Right kidney (tissue), 9 donors: ENCODE measurements around the gene RHCE.
"Not testable (repeated sequence)": the region's sequence is repeated elsewhere in the genome, so short reads cannot be mapped to it uniquely, and the experiment has no call there.

Experiments used
- DNase-seq: peaks from one replicate; pipeline ENCODE4 v3.0.0-alpha.2; 2016
- long read RNA-seq, 8 donors: transcript quantifications; one replicate each; lab custom pipeline, GENCODE V29; 2026

RHCE gene
- long read RNA-seq, donor 1: 0 reads
- long read RNA-seq, donor 2: 0 reads
- long read RNA-seq, donor 3: 0 reads
- long read RNA-seq, donor 4: 0 reads
- long read RNA-seq, donor 5: 0 reads
- long read RNA-seq, donor 6: 0 reads
- long read RNA-seq, donor 7: 0 reads
- long read RNA-seq, donor 8: 0 reads

DNA sequence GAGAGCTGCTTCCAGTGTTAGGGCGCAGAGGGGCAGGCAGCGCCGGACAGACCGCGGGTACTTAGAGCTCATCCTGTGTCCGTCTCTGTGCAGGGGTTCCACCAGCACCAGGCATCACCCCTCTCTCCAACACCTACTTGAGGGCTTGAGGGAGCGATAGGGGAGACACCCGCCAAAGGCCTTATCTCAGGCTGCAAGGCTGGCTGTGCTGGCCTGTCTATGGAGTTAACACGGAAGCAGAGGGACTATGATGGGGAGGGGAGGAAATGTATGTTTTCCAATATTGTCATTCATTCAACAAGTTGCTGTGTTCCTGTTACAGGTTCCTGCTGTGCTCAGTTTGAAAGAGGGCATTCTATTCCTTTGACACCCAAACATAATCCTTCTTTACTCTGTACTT lies at the start of gene RHCE:
Gene RHCE (minus strand): TSS at position 111 of the 400 bp plus-strand sequence. CDS start 39 bp downstream, at position 72.
- not testable (repeated sequence) for DNase-seq

DNA sequence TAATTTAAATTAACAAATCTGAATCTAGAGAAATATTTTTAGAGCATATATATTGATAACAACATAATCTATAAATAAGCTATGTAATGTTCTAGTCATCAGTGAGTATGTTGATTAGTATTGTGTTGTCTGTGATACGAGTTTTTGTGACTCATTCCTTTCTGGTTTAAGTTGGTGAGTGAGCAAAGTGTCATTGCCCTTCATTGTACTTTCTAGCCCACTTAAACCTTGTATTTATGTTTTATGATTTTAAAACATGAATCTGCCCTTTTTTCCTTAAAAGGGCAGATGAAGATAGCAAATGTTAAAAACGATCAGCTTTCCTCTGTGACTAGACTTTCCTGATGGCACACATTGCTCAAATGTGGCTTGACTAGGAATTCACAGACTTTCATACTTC lies 48.6 kb upstream of the RHCE start:
- DNase-seq: no peak

DNA sequence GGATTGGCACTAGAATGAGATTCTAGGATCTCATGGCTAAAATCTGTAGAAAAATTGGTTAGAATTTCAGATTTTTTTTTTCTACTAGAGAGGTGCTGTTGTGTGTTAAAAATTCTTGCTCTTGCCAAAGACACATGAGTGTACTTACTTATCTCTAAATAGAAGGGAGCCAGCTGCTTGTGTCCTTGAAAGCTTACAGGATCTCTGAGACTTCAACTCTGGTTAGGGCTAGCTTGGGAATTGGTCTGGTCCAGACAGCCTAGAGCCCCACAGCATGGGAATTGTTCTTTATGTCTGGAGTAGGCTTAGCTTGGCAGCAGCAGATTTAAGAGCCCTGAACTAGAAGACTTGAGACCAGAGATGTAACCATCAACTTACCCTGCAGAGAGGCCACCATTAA lies 47.4 kb upstream of the RHCE start:
- DNase-seq: no peak

DNA sequence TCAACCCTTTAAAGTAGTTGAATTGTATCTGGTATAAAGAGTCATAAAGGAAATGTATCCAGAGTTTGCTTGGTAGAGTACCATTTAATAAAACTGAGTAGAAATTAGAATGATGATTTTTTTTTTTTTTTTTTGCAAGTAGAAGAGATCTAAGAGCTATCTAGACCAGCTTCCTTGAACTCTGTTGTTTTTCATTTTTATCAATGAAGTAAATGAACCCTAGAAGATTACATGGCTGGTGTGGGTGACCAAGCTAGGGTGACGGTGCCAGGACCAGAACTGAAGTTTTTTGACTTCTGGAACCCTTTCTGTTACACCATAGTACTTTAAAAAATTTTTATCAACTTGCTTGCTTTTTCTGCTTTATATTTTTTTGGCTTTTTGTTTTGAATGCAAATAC lies 47.0 kb upstream of the RHCE start:
- no peak for DNase-seq

DNA sequence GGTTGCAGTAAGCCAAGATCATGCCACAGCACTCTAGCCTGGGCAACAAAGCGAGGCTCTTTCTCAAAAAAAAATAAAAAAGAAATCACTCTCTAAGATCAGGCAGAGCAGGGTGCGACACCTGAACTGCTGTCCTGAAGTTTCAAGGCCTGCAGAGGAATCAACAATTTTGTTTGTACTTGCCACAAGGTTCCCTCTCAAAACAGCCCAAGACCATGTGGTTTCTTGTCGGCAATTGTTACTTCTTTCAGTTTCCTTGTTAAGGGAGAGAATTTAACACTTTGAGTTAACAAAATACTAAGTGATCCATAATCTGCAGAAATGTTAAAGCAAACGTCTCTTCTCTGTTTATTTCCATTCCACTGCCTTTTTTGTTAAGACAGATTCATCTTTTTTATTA lies 46.6 kb upstream of the RHCE start:
- DNase-seq: no peak

DNA sequence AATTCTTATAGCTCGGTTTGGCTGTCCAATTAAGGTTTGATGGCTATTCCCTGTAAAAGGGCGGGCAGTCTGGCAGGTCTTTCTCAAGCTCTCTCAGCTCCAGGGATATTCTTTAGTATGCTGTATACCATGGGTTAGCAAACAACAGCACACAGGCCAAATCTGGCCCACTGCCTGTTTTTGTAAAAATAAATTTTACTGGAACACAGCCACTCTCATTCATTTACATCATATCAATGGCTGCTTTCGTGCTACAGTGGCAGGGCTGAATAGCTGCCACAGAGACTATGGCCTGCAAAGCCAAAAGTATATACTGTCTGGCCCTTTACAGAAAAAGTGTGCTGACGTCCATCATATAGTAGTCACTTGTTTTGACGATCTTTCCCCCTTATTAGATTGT lies 42.1 kb upstream of the RHCE start:
- no peak for DNase-seq

DNA sequence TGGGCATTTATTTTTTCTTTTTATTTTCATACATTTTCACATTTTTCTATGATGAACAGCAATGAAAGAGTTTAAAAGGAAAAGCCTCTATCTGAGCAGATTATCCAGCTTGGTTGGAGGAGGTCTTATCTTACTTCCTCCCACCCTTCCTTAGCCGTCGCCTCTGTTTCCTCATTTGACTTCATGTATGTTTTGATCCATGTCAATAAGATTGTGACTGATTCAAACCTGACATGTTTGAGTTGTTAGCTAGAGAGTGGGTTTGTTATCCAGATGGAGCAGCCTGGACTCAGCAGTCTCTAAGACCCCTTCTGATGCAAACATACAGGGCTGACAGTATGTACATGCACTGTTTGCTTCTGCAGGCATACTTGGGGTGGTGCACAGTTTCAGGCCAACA lies 41.2 kb upstream of the RHCE start:
- no peak for DNase-seq

DNA sequence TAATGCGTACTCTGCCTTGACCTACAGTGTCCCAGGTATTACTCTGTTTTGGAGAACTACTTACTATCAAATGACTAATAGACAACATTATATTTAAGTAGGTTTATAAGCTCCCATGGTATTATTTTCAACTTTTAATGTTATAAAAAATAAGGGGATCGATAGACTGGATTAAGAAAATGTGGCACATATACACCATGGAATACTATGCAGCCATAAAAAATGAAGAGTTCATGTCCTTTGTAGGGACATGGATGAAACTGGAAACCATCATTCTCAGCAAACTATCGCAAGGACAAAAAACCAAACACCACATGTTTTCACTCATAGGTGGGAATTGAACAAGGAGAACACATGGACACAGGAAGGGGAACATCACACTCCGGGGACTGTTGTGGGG lies 40.2 kb upstream of the RHCE start:
- not testable (repeated sequence) for DNase-seq

DNA sequence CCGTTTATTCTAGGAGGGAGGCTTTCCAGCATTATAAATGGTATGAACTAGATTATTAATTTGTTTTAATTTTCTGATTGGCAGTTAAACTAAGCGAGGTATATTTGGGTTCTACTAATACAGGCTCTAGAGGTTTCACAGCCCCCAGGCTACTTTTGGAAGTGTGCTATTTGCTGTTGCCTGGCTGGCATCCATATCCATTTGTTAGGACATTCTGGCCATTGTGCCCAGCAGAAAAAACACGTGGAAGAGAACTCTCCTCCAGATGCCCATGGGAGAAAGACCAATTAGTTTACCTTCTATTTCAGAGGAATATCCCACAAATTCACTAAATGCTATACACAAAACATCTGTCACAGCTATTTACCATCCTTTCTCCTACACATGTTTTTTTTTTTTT lies 39.4 kb upstream of the RHCE start:
- no peak for DNase-seq

DNA sequence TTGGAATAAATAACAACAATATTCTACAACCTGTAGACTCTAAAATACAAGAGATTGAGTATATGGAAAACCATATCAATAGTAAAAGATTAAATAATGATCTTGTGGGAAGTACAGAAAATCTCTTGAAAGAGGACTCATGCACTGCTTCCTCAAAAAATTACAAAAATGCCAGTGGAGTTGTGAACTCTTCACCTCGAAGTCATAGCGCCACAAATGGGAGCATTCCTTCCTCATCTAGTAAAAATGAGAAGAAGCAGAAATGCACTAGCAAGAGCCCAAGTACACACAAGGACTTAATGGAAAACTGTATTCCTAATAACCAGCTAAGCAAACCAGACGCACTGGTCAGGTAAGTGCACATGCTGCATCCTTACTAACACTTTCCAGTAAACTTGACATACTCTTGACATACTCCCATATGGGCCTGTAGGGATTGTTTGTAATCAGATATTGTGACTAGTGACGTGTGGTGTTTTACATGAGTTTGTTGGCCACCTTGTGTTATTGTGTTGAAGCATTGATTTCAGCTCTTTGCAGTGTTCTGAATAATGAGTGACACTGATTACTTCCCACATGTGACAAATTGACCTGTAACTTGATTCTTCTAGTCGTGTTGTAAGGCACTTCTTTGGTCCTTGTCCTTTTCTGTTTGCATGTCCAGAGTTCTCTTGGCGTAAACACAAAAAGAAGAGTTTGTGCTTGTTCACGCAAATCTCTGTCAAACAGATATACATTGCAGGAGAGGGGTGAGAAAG lies 38.1 kb upstream of the RHCE start:
- DNase-seq: no peak

DNA sequence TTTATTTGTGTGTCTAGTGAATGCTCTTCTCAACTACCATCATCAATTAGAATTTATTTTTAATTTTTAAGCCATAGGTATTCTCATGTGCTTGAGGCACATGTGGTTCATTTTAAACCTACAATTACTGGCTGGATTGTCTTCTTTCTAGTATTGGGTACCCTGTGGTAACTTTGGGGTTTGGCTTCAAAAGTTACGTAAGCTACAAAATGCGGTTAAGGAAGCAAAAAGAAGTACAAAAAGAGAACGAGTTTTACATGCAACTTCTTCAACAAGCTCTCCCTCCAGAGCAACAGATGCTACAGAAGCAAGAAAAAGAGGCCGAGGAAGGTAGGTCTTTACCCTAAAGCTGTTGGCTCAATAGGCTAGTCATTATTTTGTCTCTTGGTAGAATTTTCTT lies 35.9 kb upstream of the RHCE start:
- no peak for DNase-seq

DNA sequence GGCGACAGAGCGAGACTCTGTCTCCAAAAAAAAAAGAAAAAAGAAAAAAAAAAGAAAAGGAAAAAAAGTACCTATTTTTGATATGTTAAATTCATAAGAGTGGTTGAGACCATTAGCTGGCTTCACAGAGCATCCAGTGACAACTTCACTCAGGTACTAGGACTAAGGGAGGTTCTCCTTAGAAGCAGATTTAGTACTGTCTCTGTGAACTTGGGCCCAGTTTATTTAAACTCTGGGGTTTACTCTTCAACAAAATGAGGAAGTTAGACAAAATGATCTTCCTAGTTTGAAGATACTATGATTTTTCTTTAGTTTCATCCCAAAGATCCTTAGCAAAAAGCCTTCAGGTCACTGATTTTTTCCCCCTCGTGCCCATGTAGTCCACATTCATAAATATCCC lies 31.3 kb upstream of the RHCE start:
- DNase-seq: no peak

DNA sequence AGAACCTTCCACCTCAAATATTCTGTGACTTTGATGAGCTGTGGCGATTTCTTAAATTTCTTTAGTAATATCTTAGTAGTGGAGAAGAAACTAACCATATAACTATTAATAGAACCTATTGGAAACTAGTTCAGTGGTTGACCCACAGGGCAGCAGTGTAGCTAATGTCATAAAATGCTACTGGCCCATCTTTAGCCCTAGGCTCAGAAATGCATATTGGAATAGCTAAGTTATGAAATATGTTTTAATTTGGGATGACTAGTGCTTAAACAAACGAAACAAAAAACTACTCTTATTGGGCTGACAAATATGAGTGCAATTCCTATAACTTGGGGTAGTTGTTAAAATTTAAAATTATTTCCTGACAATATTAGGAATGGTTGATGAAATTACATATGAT lies 30.3 kb upstream of the RHCE start:
- no peak for DNase-seq

DNA sequence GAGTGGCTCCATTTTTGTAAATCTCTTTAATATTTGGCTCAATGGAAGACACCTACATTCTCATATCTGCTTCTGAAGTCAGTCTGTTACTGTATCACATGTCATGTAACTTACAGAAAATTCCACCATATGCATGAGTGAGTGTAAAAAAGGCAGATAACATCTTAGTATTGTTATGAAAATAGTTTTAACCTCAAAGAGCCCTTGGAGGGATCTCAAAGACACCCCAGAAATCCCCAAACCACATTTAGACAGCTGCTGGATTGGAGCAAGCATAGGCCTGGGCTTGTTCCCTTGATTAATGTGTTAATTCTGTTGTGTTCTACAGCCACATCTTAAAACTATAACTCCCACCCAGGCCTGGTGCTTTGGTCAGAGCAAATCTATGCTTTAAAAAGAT lies 26.9 kb upstream of the RHCE start:
- DNase-seq: no peak

DNA sequence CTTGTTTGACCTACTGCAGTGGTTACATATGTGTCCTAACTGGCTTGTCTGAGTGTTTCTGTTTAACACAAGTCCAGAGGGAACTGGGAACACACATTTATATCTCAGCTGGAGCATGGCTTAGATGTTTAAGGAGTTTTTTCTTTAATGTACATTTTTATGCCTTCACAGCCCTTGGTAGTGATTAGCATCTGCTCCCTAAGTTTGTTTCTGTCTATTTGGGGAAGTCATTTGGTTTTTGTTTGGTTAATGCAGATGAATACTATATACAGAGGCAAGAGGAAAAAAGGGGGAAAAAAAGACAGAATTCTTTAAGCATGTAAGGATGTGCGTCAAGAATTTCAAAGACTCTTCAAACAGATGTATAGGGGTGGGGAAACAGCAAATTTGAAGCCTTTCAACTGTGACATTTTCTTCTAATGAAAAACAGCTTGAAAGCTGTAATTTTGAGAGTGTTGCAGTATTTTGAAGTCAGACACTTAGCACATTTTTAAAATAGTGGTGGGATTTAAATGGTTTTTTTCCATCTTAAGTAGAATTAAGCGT lies 25.4 kb upstream of the RHCE start:
- DNase-seq: no peak

DNA sequence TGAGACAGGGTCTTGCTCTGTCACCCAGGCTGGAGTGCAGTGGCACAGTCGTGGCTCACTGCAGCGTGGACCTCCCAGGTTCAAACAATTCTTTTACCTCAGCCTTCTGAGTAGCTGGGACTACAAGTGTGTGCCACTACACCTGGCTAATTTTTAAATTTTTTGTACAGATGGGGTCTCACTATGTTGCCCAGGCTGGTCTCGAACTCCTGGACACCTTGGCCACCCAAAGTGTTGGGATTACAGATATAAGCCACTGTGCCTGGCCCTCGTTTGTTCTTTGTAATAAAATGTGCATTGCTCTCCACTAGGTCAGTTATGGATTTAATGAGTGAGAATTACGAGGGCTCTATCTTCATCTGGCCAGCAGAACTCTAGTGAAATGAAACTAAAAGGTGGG lies 24.0 kb upstream of the RHCE start:
- DNase-seq: not testable (repeated sequence)

DNA sequence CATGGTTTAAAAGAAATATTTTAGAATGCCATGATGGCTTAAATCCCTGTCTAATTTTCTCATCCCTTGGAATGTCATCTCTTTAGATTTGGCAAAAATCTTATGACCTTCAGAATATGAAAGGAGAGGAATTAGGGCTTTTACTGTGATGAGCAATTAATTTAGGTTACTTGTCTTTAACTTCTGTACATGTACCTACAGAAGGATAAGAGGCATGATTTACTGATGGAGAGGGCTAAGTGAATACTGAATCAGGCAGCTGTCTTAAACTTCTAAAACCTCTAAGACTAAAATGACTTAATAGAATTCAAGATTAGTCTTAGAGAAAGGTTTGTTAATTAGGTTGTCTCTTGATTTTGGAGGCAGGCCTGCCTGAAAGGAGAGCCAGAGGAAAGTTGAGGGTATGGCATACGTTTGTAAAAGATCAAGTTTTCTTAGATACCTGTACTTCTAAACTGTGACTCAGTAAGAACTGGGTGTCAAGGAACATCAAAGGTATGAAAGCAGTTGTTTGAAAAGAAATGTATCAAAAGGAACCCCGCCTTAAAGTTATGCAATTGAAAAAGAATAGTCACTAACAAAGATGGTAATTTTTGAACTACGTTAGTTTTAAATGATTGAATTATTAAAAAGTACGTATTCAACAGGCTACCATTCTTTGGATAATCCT lies 22.5 kb upstream of the RHCE start:
- no peak for DNase-seq

DNA sequence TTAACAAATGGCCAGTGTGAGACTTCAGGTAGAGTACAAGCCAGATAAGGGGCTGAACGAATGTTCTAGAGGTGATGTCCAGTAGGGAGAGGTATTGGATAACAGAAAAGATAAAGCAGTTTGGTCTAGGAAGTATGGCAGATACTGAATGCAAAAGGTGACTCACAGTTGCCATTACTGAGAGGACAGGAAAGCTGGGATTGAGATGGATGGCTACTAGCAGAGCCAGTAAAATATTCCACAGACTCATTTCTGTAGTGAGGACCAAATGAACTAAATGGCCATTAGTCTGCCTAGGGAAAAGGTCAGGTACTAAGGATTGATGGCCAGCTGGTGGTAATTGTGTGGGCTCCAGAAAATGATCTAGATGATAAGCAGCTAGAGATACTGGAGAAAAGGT lies 21.6 kb upstream of the RHCE start:
- no peak for DNase-seq

DNA sequence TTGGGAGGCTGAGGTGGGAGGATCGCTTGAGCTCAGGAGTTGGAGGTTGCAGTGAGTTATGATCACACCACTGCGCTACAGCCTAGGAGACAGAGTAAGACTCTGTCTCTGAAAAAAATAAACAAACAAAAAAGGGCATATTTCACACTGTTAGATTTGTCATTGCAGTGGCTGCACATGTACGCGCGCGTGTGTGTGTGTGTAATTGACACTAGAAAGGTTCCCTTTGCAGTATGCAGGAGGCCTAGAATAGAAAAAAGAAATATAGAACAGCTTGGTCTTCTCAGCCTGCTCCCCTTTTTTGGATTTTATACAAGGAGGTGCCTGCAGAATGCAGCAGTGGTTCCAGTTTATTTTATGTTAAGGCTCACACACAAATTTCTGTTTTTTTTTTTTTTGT lies 18.7 kb upstream of the RHCE start:
- no peak for DNase-seq

DNA sequence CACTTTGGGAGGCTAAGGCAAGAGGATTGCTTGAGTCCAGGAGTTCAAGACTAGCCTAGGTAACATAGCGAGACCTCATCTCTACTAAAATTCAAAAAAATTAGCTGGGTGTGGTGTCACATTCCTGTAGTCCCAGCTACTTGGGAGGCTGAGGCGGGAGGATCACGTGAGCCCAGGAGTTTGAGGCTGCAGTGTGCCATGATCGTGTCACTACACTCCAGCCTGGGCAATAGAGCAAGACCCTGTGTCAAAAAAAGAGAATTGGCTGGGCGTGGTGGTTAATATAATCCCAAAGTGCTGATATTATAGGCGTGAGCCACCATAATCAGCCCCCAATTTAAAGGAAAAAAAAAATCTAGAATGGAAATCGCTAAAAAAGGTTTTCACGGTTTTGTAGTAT lies 17.0 kb upstream of the RHCE start:
- DNase-seq: no peak

DNA sequence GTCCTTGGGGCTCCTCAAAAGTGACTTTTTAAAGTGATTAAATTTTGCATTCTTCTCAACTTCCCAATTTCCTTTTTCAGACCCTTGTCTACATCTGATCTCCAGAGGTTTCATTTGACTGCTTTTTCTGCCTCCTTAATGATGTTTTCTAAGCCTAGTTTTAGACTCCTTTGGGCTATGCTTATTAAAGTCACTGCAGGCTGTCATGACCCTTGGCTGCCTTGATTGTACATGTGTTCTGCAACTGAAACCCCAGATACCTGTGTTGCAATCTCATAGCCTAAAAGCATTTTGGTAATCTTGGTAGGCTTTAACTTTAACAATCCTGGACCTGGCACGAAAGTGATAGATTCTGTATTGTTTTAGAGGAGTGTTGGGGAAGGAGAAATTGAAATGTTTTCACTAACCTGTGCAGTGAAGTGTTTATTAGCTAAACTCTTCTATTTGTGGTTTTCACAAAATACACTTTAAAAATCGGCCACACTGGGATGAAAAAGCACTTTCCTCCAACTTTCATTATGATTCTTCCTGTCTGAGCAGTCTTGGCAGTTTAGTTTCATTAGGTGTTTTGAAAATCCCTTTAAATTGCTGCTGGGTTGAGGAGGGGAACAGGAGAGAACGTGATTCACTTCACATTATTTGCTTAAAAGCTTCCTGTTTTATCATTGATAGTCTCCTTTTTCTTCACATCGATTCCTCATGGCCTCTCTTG lies 14.9 kb upstream of the RHCE start:
- no peak for DNase-seq

DNA sequence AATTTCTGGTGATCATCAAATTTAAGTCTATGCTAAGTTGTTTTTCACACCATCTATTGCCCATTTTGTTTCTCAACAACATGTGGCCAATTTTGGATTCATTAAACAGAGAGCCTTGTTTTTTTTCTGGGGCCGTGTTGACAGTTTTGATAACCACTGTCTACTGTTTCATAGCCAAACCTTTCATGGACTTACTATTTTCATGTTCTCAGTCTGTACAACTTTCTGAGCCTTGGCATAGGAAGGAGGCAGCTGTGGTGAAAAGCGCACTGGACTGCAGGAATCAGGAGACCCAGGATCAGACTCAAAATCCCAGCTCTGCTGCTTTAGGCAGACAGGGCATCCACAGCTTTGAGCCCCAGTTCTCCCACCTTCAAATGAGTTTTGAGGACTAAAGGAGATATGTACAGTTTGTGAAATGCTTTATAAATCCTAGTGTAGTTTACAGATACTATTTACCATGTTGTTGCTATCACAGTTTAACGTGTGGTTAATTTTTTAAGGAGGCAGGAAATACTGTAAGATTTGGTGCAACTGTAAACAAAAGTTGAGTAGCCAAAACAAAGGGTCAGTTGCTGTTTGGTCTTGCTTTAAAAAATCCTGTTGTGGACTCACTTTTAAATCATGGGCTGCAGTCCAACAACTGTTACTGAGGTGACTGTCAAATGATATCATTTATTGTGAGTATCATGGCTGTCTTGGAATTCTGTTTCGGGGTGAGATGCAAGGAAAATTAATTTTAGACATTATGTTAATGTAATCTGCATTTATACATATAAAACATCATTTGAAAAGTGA lies 13.0 kb upstream of the RHCE start:
- no peak for DNase-seq
